Activated naive CD4-positive, alpha-beta T cell treated with anti-CD3 and anti-CD28 coated beads, Interleukin-2, amount 50 U/mL, for 24 hours (primary cell): Measurements from ENCODE around the gene PRLH.

Source experiments
- H3K27ac Mint-ChIP-seq: one replicate; pipeline ENCODE4 v1.8.0; 2021; ENCODE audit warnings: mild to moderate bottlenecking, mixed read lengths
- H3K27me3 Mint-ChIP-seq: one replicate; pipeline ENCODE4 v1.8.0; 2021; ENCODE audit warnings: mixed read lengths
- H3K36me3 Mint-ChIP-seq: one replicate; pipeline ENCODE4 v1.8.0; 2021; ENCODE audit warnings: mixed read lengths
- H3K4me1 Mint-ChIP-seq: one replicate; pipeline ENCODE4 v1.8.0; 2021; ENCODE audit warnings: mixed read lengths
- H3K4me3 Mint-ChIP-seq: one replicate; pipeline ENCODE4 v1.8.0; 2021; ENCODE audit warnings: mild to moderate bottlenecking, mixed read lengths
- H3K9me3 Mint-ChIP-seq: one replicate; pipeline ENCODE4 v1.8.0; 2021; ENCODE audit warnings: mixed read lengths

PRLH gene

DNA sequence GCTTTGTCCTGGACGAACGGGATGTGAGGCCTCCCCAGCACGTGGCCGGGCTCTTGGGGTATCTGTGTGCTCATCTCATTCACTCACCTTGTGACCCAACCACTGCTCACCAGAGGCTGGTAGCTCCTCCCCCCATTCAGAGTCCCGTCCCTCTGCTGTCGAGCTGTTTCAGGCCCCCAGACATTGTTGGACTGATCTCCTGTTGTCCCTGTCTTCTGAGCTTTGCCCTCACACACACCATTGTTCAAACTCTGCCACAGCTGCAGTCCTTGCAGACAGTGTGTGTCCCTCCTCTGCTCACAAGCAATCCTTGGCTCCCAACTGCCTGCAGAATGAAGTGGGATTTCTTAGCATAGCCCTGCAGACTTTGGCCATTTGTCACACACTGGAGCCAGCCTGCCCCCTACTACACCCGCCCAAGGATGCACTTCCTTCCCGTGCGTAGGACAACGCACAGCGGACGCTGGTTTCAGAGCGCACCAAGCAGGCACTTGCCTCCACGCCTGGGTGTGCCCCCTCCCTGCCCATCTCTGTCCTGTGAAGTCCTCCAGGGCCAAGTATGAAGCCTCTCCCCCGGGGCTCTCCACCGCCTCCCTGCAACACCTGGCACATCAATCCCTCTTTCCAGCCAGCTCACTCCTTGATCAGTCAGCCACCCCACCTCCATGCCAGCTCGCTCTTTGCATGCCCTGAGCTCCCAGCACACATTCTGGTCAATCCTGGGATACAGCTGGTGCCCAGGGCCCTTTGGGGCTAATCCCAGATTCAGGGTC, 16.5 kb upstream of the PRLH start:
- Mint-ChIP-seq H3K27ac (no peak overlapping the region), H3K4me3 (no peak overlapping the region), H3K9me3 (no peaks in the 10 kb centered on the region), H3K36me3 (no peaks in the 10 kb centered on the region), H3K4me1 (no peaks in the 10 kb centered on the region), H3K27me3 (no peaks in the 10 kb centered on the region)

DNA sequence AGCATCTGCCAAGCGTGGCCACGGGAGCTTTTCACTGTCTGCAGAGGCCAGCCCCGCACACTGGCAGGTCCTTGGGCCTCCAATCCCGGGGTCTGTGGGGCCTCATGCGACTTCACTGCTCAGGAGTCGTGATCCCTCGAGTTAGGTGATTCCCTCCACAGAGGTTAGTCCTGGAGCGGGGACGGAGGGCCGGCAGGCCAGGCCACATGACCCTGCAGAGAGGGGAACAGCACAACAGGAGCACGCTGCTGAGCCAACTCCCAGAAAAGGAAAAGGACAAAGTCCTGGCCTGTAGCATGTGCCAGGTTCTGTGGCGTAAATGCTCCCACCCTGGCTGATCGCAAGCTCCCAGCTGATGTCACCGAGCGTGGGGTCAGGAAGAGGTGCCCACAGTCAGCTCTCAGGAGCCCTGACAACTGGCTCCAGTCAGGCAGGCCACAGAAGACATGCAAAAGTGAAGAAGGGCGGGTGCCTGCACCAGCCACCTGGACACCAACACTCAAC, 15.3 kb upstream of the PRLH start:
- H3K4me3 Mint-ChIP-seq, result no peak overlapping the region
- no peaks in the 10 kb centered on the region for H3K4me1 Mint-ChIP-seq
- peaks cover 1% of the 10 kb centered on the region for H3K36me3 Mint-ChIP-seq
- H3K27ac Mint-ChIP-seq, result no peak overlapping the region
- H3K9me3 Mint-ChIP-seq, result no peaks in the 10 kb centered on the region
- no peaks in the 10 kb centered on the region for H3K27me3 Mint-ChIP-seq

DNA sequence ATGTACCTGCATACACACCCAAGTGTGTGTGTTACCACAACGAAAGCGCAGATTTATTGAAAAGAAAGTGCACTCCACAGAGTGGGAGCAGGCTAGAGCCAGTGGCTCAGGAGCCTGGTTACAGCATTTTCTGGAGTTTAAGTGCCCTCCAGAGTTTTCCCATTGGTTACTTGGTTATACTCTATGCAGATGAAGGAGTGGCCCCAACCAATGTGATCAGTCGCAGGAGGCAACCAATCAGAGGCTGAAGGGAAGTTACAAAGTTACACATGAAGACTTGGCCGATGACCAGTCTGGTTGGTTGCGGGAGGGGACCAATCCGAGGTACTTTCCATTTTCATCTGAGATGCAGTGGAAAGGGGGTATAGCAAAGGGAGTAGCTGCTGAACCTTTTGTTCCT, 13.5 kb upstream of the PRLH start:
- no peak overlapping the region for H3K27ac Mint-ChIP-seq
- H3K9me3 Mint-ChIP-seq, result no peaks in the 10 kb centered on the region
- H3K4me1 Mint-ChIP-seq, result peaks cover 11% of the 10 kb centered on the region
- H3K36me3 Mint-ChIP-seq, result peaks cover 1% of the 10 kb centered on the region
- H3K27me3 Mint-ChIP-seq, result no peaks in the 10 kb centered on the region
- no peak overlapping the region for H3K4me3 Mint-ChIP-seq

DNA sequence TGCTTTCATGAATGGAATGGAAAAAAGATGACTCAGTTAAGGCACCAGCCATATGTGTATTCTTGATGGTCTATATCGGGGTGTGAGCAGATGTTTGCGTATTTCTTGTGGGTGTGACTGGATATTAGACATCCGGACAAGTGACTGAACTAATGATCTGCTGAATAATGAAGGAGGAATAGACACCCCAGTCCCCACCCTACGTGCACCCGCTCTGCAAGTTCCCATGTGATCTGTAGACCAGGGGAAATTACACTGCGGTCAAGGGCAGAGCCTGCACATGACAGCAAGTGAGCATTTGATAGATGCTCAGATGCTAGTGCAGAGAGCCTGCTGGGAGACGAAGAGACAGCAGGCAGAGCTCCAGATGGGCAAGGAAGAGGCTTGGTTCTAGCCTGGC, 12.4 kb upstream of the PRLH start:
- peaks cover 13% of the 10 kb centered on the region for H3K4me1 Mint-ChIP-seq

DNA sequence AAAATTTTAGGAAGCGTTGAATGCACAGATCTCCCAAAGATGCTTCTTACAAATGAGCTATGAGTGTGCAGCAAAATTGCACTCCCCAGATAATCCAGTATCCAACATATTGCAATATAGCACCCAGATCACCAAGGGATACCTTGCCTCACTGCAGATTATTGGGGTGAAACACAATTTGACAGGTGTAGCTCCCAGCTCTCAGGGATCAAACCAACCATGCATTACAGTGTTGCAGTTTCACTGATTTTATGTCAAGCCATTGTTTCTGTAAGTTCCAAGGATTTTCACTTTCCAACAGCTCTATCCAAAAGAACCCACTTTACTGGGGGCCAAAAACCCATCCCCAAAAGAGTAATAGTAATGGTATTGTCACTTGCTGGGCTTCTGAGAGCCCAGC, 10.8 kb upstream of the PRLH start:
- H3K27me3 Mint-ChIP-seq, result no peaks in the 10 kb centered on the region
- H3K36me3 Mint-ChIP-seq, result peaks cover 1% of the 10 kb centered on the region
- H3K4me1 Mint-ChIP-seq, result peaks cover 13% of the 10 kb centered on the region
- H3K27ac Mint-ChIP-seq, result no peak overlapping the region
- H3K9me3 Mint-ChIP-seq, result no peaks in the 10 kb centered on the region
- H3K4me3 Mint-ChIP-seq, result no peak overlapping the region

More for the DNA sequence above, 12.4 kb upstream of the PRLH start:
- Mint-ChIP-seq H3K4me3 (no peak overlapping the region), H3K27ac (no peak overlapping the region), H3K36me3 (peaks cover 1% of the 10 kb centered on the region), H3K9me3 (no peaks in the 10 kb centered on the region), H3K27me3 (no peaks in the 10 kb centered on the region)

DNA sequence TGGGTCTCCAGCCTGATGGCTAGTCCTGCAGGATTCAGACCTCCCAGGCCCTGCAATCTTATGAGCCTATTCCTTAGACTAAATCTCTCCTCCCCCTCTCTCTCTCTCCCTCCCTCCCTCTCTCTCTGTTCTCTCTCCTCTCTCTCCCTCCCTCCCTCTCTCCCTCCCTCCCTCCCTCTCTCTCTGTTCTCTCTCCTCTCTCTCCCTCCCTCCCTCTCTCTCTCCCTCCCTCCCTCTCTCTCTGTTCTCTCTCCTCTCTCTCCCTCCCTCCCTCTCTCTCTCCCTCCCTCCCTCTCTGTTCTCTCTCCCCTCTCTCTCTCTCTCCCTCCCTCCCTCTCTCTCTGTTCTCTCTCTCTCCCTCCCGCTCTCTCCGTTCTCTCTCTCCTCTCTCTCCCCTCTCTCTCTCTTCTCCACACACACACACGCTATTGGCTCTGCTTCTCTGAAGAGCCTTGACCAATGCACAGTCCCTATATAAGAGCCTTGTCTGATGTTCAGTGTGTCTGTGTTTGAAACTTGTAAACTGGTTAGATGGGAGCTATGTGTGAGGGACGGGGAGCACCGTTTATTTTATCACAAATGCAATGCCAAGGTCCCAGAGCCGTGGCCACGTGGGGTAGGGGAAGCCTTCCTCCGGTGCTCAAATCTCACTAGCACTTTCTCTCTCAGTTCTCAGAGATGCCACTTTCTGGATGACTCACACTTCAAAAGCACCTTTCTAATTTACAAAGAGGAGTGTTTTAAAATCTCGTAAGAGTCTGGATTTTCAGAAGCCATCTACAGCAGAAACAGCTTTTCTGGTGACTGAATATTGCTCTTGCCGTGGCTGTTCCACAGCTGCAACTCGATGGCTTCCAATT, 9.4 kb upstream of the PRLH start:
- peak overlapping the region; percentile 40 for H3K4me3 Mint-ChIP-seq
- H3K27ac Mint-ChIP-seq, result no peak overlapping the region
- H3K36me3 Mint-ChIP-seq, result peaks cover 1% of the 10 kb centered on the region
- H3K9me3 Mint-ChIP-seq, result no peaks in the 10 kb centered on the region
- peaks cover 13% of the 10 kb centered on the region for H3K4me1 Mint-ChIP-seq
- no peaks in the 10 kb centered on the region for H3K27me3 Mint-ChIP-seq

DNA sequence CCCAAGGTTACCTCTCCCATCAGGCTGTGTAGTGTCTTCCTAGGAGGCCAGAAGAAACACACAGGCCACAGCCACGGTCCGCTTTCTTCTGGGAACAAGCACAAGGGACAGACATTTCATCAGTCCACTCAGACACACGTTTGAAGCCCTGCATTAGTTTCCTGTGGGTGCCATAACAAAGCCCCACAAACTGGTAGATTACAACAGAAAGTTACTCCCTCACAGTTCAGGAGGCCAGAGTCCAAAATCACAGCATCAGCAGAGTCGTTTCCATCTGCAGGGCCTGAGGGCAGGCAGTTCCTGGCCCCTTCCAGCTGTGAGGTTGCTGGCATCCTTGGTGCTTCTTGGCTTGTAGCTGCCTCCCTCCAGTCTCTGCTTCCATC, 8.8 kb upstream of the PRLH start:
- Mint-ChIP-seq H3K27ac (no peak overlapping the region), H3K9me3 (no peaks in the 10 kb centered on the region), H3K4me1 (peaks cover 13% of the 10 kb centered on the region), H3K27me3 (no peaks in the 10 kb centered on the region), H3K4me3 (peak overlapping the region; percentile 40), H3K36me3 (peaks cover 1% of the 10 kb centered on the region)

DNA sequence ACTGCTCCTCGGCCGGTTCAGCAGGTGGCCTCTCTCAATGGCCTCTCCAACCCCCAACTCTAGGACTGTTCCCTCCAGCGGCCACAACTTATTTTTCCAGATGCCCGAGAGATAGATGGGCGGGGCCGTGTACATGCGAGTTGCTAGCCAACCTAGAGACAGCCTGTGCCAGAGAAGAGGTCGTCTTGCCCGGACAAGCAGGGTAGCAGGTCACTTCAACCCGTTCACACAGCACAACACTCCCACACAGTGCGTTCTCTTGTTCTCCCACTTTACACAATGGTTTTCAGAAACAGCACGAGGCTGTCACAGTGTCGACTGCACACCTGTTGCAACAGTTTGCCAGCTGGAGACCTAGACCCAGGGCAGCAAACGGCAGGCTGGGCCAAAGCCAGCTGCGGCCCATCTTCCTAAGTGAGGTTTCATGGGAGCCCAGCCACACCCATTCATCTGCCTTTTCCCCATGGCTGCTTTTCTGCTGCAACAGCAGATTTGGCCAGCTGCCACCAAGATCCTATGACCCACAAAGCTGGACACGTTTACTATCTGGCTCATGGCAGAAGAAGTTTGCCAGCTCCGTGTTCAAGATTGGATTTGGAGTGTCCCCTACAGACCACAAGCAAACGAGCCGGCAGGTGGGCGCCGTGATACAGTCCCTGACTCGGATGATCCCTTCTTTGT, 7.3 kb upstream of the PRLH start:
- H3K27me3 Mint-ChIP-seq, result no peaks in the 10 kb centered on the region
- H3K4me1 Mint-ChIP-seq, result peaks cover 13% of the 10 kb centered on the region

DNA sequence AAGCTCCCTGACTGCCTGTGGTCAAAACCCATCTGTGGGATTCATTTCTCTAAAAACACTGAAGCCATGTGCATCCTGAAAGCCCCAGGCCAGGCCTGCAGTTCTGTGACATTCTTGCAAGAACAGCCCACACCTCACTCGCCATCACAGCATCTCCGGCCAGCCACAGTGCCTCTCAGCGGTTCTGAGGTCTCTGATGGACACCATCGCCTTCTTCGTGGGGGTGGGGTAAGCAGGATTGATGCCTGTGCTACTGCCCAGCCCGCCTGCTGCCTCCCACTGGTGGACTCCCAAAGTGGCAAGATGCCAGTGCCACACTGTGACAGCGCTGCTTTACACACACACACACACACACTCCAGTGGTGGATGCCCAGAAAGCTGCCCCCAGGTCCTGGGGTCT, 5.2 kb upstream of the PRLH start:
- Mint-ChIP-seq H3K9me3 (no peaks in the 10 kb centered on the region), H3K4me3 (no peak overlapping the region), H3K27ac (no peak overlapping the region), H3K27me3 (no peaks in the 10 kb centered on the region), H3K36me3 (no peaks in the 10 kb centered on the region), H3K4me1 (peaks cover 13% of the 10 kb centered on the region)

More for the DNA sequence above, 7.3 kb upstream of the PRLH start:
- Mint-ChIP-seq H3K9me3 (no peaks in the 10 kb centered on the region), H3K27ac (no peak overlapping the region), H3K4me3 (no peak overlapping the region), H3K36me3 (peaks cover 1% of the 10 kb centered on the region)

DNA sequence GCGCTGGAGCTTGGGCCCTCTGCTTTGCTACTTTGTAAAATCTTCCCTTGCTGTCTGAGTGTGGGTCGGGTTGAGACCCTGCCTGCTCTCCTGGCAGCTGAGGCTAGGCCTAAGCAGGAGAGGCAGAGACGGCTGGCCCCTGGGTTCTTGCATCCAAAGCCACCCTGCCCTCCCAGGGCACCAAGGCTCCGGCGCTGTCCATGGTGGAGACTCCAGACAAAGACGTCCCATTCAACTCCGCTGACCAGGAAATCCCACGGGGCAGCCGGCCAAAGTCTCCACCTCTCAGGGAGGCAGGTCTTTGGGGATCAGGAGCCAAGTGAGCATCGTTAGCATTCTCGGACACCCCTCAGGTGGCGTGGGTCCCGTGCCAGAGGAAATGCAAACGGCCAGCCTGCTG, 2.6 kb upstream of the PRLH start:
- no peaks in the 10 kb centered on the region for H3K36me3 Mint-ChIP-seq
- H3K27ac Mint-ChIP-seq, result no peak overlapping the region
- no peaks in the 10 kb centered on the region for H3K9me3 Mint-ChIP-seq
- H3K4me3 Mint-ChIP-seq, result no peak overlapping the region
- no peaks in the 10 kb centered on the region for H3K27me3 Mint-ChIP-seq
- H3K4me1 Mint-ChIP-seq, result no peaks in the 10 kb centered on the region

DNA sequence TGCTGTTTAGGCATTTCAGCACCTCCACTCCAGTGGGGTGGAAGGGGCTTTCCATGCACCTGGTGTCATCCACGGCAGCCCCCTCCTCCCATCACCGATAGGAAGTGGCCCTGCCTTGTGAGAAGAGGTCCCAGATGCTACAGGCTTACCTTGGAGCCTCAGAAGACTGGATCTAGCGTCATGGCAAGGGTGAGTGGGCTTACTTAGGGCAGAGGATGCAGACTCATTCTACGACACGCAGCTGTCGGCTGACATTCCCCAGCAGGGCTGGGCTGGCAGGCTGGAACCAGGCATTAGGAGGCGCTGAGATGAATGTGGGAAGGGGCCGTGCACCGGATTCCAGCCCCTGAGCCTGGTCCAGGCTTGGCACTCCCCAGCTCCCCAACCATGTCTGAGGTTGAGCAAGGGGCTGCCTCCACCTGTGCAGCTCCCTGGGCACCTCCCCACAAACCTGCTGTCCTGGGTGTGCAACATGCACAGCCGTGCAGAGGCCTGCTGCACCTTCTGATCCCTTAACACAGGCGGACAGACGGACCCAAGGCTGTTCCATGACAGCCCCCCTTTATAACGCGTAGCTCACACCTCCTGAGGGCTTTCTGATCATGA, 1.7 kb upstream of the PRLH start:
- Mint-ChIP-seq H3K27ac (no peak overlapping the region), H3K4me3 (no peak overlapping the region), H3K9me3 (no peaks in the 10 kb centered on the region), H3K4me1 (no peaks in the 10 kb centered on the region), H3K27me3 (no peaks in the 10 kb centered on the region), H3K36me3 (no peaks in the 10 kb centered on the region)

DNA sequence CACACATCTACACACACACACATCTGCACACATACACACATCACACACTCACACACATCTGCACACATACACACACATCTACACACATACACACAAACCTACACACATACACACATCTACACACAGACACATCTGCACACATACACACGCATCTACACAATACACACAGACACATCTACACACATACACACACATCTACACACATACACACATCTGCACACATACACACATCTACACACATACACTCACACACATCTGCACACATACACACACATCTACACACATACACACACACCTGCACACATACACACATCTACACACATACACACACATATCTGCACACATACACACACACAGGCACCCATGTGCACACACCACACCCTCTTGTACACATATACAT, 400 bp upstream of the PRLH start:
- Mint-ChIP-seq H3K4me1 (no peaks in the 10 kb centered on the region), H3K36me3 (no peaks in the 10 kb centered on the region), H3K4me3 (no peak overlapping the region), H3K27me3 (no peaks in the 10 kb centered on the region), H3K9me3 (no peaks in the 10 kb centered on the region), H3K27ac (no peak overlapping the region)

DNA sequence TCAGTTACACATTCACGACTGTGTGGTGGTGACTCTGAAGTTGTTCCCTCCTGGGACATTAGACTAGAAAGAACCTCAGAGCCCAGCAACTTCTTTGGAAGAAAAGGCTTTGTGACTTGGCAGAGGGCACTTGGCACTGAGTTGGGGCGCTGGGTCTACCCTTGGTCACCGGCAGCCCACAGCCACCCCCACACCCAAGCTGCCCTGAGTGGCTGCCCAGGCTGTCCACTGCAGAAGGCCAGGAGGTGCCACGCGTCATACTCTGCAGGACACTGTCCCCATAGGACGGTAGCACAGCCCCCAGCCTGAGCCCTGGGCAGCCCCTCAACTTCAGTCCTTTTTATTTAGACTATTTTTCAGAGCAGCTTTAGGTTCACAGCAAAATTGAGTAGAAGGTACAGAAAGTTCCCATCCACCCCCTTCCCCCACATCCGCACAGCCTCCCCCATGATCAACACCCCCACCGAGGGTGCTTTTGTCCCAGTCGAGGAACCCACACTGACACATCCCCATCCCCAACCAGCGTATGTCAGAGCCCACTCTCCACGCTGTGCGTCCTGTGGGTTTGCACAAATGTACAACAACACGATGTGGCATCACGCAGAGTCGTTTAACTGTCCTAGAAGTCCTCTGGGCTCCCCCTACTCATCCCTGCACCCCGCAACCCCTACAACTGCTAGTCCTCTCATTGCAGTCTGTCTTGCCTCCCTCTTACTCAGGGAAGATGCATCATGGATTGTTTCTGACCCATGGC, 1.1 kb downstream of the PRLH start:
- Mint-ChIP-seq H3K4me3 (no peak overlapping the region), H3K27ac (no peak overlapping the region), H3K36me3 (no peaks in the 10 kb centered on the region), H3K27me3 (no peaks in the 10 kb centered on the region), H3K4me1 (peaks cover 5% of the 10 kb centered on the region), H3K9me3 (no peaks in the 10 kb centered on the region)

DNA sequence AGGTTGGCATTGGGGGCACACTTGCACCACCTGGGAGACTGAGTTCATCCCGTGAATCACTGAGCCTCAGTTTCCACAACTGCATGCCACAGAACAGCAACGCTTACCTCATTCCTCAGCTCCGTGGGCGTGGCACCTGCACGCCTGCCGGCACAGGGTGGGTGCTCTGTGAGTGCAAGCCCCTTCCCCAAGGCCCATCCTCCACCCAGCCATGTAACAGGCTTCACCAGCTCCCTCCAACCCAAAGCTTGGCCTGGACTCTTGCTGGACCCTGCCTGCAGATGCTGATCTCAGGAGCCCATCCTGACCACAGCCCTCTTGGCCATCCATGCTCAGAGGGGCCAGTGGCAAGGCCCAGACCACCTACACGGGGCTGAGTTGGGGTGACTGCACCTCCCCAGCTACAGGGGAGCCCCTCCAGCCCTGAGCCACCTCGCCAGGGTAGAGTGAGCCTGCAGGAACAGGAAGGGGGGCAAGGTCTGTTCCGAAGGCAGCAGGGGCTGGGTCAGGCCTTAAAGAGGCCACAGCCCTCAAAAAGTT, 1.8 kb downstream of the PRLH start:
- no peak overlapping the region for H3K27ac Mint-ChIP-seq
- peaks cover 5% of the 10 kb centered on the region for H3K4me1 Mint-ChIP-seq
- H3K9me3 Mint-ChIP-seq, result no peaks in the 10 kb centered on the region
- H3K4me3 Mint-ChIP-seq, result no peak overlapping the region
- no peaks in the 10 kb centered on the region for H3K27me3 Mint-ChIP-seq
- no peaks in the 10 kb centered on the region for H3K36me3 Mint-ChIP-seq

DNA sequence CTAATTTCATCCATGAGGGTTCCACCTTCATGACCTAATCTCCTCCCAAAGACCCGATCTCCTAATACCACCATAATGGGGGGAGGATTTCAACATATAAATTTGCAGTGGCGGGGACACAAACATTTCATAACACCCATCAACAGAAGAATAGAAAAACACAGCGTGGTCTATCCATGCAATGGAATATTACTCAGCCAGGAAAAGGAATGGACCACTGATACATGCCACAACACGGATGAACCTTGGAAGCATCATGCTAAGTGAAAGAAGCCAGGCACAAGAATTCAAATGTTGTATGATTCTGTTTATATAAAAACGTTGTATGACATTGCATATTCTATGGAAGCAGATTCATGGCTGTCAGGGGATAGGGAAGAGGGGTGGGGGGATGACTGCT, 2.7 kb downstream of the PRLH start:
- Mint-ChIP-seq H3K9me3 (no peaks in the 10 kb centered on the region), H3K27ac (no peak overlapping the region), H3K4me1 (peaks cover 5% of the 10 kb centered on the region), H3K36me3 (no peaks in the 10 kb centered on the region), H3K27me3 (no peaks in the 10 kb centered on the region), H3K4me3 (no peak overlapping the region)
